GM12875 (cell line): Measurements from ENCODE around the gene IFRD1.

Experiments used
- H3K4me3 ChIP-seq: one replicate; pipeline ENCODE4 v1.5.1; 2011; ENCODE audit warnings: low read depth, low read length, control low read depth
- CTCF ChIP-seq: IDR thresholded peaks from 2 replicates; pipeline ENCODE4 v1.5.1; 2011; ENCODE audit warnings: low read depth, mild to moderate bottlenecking, control low read depth, inconsistent platforms, low read length, moderate library complexity, borderline replicate concordance; ENCODE audit not compliant: insufficient read depth

The IFRD1 gene

GRCh38 chr7:112504093-112504695 lies 53.9 kb downstream of the IFRD1 start:
- no peak overlapping the region for H3K4me3 ChIP-seq
- TF ChIP-seq CTCF = no peak

GRCh38 chr7:112505495-112505894 lies 55.2 kb downstream of the IFRD1 start:
- H3K4me3 ChIP-seq = no peak overlapping the region
- no peak for TF ChIP-seq CTCF

GRCh38 chr7:112508404-112508803 lies 58.1 kb downstream of the IFRD1 start:
- no peak overlapping the region for H3K4me3 ChIP-seq
- no peak for TF ChIP-seq CTCF

GRCh38 chr7:112509402-112509801 lies 59.1 kb downstream of the IFRD1 start:
- H3K4me3 ChIP-seq = no peak overlapping the region
- TF ChIP-seq CTCF = no peak

GRCh38 chr7:112510001-112510742 lies 59.9 kb downstream of the IFRD1 start:
- no peak for TF ChIP-seq CTCF

GRCh38 chr7:112510743-112511110 lies 60.5 kb downstream of the IFRD1 start:
- H3K4me3 ChIP-seq = no peak overlapping the region
- TF ChIP-seq CTCF = no peak

More at GRCh38 chr7:112510001-112510742, 59.9 kb downstream of the IFRD1 start:
- H3K4me3 ChIP-seq = no peak overlapping the region
